ENCODE measurements around the gene PHACTR3. TPM values are rescaled to one million over a fixed set of nuclear protein-coding genes. Genes with fewer than 3 reads are reported as not detected.

The PHACTR3 gene
- total RNA-seq, 1 experiment from 2014 or later, result not detected

- DNase-seq (ENCODE audit: low read depth), result no peak
Measured at GRCh38 chr20:59747671-59748515, 143.6 kb downstream of the PHACTR3 start.

GRCh38 chr20:59748619-59749191, 144.4 kb downstream of the PHACTR3 start:
- DNase-seq (ENCODE audit: low read depth), result no peak

GRCh38 chr20:59749301-59749700, 145.0 kb downstream of the PHACTR3 start:
- no peak for DNase-seq (ENCODE audit: low read depth)

GRCh38 chr20:59750209-59750840, 146.0 kb downstream of the PHACTR3 start:
- no peak for DNase-seq (ENCODE audit: low read depth)

- DNase-seq (ENCODE audit: low read depth), result peak; percentile 40
Measured at GRCh38 chr20:59751075-59751711, 146.9 kb downstream of the PHACTR3 start.

DNA sequence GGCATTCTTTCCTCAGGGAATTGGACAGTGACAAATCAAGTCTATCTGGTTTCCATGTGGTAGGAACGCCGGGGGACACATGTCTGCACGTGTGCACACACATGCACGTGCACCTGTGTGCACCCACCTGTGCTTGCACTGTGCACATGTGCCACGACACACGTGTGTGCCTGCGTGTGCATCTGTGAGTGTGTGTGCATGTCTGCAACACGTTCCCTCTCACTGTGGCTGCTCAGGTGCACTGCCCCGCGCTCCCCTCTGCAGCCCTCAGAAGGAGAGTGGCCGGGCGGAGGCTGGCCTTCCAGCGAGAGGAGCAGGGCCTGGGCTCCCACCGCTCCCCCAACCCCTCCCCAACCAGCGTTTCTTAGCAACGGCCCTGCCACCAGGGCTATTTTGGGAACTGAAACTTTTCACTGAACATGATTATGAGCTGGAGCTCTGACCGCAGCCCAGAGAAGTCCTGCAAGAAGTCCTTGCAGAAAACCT, 147.8 kb downstream of the PHACTR3 start:
- no peak for DNase-seq (ENCODE audit: low read depth)

DNA sequence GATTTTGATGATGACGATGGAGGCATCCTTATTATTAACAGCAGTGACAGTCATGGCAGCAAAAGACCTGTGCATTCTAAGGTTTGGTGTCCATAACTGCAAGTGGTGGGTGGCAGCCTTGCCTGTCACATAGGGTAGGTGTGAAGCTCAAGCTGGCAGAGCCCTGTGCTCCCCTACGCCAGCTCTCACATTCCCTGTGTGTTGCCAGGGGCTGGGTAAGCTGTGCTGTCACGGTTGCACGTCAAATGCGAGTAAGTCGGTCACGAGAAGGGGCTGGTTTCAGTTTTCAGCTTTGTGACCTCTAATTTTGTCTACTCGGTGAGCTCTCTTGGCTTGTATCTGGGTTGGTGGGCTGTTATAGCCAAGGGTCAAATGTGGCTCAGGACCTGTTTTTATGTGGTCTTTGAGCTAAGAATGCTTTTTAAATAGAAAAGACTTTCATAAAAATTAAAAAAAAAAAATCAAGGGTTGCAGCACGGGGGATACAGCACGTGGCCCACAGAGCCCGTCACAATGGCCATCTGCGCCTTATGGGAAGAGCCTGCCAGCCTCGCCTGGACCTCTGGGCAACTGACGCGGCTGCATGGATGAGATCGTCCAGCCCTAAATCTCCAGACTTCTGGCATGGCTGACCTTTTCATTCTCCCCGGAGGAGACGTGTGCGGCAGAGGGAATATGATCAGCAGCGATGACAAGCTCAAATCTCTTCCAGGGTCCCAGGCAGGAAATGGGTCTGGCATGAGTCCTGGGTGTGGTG, 148.5 kb downstream of the PHACTR3 start:
- no peak for DNase-seq (ENCODE audit: low read depth)

DNA sequence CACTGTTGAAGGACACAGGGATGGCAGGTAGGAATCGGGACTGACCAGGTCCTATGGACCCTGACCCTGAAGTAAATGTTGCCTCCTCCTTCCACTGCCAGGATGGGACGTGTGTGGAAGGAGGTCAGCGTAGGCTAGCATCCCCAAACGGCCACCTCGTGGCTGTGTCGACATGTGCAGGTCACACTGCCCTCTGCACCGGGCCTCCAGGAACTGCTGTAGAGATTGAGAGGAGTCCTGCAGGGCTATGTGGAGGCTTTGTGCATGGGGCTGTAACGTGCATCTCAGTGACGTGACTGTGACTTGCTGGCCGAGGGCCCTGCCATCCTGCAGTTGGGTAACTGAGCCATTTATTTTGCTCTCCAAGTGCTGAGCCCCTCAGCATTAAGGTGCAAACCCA, 149.5 kb downstream of the PHACTR3 start:
- no peak for DNase-seq (ENCODE audit: low read depth)

DNA sequence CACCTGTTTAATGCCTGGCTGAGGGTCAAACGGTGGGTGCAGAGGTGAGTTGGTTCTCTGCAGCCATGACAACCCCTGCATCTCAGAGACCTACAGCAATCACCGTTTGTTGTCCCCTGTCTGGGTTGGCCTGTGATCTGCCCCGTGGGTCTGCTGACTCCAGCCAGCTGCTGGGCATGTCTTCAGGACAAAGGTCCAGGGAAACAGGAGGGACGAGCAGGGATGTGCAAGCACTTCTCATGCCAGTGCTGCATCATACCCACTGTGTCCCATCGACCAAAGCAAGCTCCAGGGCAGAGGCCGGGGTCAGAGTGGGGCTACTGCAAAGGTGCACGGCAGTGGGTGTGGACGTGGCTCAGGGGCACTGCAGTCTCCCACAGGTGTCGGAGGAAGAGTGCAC, 150.2 kb downstream of the PHACTR3 start:
- no peak for DNase-seq (ENCODE audit: low read depth)

DNA sequence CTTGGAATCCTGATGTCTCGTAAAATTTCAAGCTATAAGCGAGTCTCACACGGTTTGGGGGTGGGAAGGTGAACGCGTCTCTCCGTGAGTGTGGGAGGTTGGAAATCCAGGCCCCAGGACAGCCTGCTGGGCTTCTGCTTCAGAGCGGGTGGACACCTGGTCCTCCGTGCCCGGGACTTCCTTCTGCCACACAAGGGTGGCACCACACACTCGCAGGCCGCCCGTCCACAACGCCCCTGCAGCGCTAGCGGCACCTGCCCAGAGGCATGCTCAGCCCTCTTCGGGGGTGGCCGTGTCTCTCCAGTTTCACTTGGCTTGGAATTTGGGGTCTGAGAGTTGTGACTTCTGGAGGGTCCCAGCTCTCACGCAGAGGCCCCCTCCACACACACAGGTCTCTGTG, 151.9 kb downstream of the PHACTR3 start:
- no peak for DNase-seq (ENCODE audit: low read depth)

- DNase-seq (ENCODE audit: low read depth), result no peak
Measured at GRCh38 chr20:59764037-59764436, 159.7 kb downstream of the PHACTR3 start.

- DNase-seq (ENCODE audit: low read depth), result no peak
Measured at GRCh38 chr20:59765599-59766177, 161.3 kb downstream of the PHACTR3 start.

DNA sequence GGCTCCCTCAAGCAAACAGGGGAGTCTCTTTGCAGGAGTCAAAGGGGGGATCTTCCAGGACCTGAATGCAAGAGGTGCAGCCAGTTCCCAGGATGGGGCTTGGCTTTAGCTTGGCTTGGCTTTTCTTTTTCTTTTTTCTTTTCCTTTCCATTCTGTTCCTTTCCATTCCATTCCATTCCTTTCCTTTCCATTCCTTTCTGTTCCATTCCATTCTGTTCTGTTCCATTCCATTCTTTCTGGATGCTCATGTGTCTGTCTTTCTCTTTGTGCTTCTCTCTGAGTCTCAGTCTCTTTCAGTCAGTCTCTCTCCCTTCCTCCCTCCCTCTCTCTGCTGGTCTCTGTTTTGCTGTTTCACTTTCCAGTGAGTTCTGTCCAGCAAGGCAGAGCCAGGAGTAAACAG, 163.3 kb downstream of the PHACTR3 start:
- DNase-seq (ENCODE audit: low read depth), result no peak

DNA sequence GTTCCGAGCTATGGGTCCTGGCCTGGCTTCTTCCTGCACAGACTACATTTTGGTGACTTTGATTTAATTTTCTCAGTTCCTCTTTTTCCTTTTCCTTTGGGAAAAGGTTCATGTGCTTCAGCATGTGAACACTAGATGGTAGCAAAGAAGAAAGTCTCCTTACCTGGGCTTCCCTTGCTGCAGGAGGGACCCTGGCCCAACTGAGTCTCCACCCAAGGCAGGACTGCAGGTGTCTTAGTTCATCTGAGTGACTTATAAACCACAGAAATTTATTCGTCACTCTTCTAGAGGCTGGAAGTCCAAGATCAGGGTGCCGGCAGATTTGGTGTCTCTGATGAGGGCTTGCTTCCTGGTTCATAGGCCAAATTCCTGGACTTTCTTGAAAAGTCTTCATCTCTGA, 165.9 kb downstream of the PHACTR3 start:
- DNase-seq (ENCODE audit: low read depth), result no peak

DNA sequence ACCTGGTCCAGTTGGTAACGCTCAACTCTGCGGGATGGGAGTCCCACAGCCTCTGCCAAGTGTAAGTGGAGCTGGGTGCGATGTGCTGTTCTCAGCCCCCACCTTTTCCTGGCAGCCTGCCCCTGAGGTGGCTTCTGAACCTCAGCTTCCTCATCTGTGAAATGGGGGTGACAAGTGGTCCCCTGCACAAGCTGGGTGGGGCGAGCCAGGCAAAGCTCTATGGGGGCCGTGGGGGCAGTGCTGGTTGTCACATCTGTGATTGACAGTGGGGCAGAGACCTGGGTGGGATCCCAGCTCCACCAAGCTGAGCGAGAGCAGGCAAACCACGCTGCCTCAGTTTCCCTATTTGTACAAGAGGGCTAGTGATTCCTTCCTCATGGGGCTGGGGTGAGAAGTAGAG, 166.5 kb downstream of the PHACTR3 start:
- no peak for DNase-seq (ENCODE audit: low read depth)

DNA sequence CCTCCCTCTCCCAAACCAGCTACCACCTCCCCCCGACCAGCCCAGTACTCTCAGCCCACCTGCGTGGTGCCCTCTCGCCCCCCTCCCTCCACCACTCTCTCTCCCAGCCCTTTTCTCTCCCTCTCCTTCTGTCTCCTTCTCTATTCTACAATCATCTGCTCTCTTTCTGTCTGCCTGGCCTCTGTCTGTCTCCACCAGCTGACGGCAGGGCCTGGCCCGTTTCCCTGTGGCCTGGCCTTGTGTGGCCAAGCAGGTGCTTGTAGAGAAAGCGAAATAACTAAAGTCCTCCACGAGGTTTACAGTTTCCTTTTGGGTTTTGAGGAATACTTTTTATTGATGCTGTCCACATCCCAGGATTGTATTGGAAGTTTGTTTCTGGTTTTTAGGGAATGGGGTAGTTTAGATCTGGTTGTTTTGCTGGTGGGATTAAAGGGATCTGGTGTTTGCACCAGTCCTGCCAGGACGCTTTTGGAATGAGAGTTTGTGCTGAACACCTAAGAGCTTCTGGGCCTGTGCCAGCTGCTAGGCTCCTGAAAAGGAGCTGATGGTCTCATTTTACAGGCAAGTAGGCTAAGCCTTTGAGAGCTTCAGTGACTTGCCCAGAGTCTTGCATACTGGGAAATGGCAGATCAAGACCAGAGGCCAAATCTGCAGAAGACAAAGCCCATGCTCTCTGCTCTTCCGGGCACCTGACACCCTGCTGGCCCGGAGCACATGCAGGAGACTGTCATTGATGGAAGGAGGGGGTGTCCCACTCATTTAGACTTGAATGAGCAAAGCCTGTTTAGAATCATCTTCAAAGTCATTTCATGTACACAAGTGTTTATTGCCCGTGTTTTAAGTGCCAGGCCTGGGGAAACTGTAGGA, 167.4 kb downstream of the PHACTR3 start:
- no peak for DNase-seq (ENCODE audit: low read depth)

GRCh38 chr20:59772373-59772705, 168.0 kb downstream of the PHACTR3 start:
- no peak for DNase-seq (ENCODE audit: low read depth)

DNA sequence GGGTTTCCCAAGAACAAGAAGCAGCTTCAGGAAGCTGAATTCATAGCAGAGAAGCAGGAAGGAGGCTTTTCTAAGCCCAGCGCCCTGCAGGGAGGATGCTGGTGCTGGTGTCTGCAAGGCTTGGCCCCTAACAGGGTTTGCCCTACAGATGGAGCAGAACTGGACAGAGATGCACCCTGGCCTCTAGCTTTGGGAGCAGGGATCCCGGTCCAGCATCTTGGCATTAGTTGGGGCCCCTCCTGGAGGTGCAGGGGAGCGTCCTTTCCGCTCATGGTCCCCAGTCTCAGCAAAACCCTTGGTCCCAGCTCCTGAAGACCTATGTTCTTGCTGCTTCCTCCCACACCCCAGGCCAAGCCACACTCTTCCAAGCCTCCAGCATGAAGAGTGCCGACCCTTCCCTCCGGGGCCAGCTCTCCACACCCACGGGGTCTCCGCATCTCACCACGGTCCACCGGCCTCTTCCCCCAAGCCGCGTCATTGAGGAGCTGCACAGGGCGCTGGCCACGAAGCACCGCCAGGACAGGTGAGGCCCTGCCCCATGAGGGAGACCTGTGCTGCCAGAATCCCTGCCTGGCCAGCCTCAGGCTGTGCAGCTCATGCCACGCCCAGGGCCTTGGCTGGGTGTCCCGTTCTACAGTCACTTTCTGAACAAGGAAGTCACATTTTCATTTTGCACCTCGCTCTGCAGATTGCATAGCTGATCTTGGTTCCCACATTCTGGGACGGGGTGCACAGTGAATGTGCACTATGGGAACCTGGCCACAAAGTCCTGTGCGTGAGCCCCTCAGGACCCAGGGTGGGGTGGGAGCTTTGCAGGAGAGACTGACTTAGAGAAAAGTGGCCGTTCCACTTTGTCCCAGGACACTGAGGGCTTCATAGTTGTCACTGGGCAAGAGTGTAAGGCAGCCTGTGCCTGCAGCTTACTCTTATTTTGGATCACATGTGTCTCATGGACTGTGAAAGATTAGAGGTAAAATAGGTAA, 168.9 kb downstream of the PHACTR3 start:
- DNase-seq (ENCODE audit: low read depth), result no peak

GRCh38 chr20:59774204-59774641, 169.9 kb downstream of the PHACTR3 start:
- DNase-seq (ENCODE audit: low read depth), result no peak

Data from HT1080 (cell line).